HG03103 (cell line): Measurements from ENCODE around the gene SIRPG.
"Not testable (repeated sequence)": the region's sequence is repeated elsewhere in the genome, so short reads cannot be mapped to it uniquely, and the experiment has no call there.

Source experiments
- ATAC-seq: cut with Tn5 transposase; IDR thresholded peaks from one replicate; pipeline ENCODE4 v1.9.1; 2021; ENCODE audit warnings: low read depth; ENCODE audit not compliant: unreplicated experiment

The SIRPG gene

GRCh38 chr20:1672728-1673127, 15.1 kb upstream of the SIRPG start:
- ATAC-seq = no peak

- no peak for ATAC-seq
These were observed 14.5 kb upstream of the SIRPG start for GRCh38 chr20:1671891-1672669.

- no peak for ATAC-seq
These were observed 11.7 kb upstream of the SIRPG start for GRCh38 chr20:1669304-1669703.

DNA sequence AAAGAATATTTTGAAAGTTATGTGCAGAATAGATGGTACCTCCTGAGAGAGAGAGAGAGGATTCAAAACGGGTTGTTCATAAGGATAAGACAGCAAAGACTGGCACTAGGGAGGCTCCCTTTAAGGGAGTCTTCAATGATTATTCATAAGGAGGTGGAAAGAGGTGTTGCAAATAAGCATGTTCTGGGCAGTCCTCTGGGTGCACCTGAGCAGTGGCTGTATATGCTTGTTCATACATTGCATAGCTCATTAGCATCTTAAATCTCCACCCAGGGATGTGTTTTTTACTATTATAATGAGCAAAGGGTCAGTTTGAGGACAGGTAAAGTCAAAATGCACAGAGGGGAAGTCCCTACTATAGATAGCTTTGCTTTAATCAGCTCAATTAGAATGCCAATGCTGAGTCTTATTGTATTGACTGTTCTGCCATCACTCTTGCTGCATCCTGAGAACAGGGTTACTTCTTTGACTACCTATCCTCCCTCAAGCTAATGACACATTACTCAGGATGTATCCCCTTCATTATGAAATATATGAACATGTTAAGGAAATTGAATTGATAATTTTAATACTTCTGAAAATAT, 10.0 kb upstream of the SIRPG start:
- no peak for ATAC-seq

DNA sequence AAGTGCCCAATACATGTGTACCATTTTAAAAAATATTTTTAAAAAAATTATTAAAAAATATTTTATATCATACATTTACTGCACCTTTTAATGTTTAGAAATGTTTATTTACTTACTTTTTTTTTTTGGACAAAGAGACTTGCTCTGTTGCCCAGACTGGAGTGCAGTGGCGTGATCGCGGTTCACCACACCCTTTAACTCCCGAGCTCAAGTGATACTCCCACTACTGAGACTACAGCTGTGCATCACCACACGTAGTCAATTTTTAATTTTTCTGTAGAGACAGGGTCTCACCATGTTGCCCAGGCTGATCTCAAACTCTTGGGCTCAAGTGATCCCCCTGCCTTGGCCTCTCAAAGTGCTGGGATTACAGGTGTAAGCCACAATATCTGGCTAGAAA, 9.2 kb upstream of the SIRPG start:
- ATAC-seq = no peak

- no peak for ATAC-seq
These were observed 7.8 kb upstream of the SIRPG start for GRCh38 chr20:1665345-1665744.

DNA sequence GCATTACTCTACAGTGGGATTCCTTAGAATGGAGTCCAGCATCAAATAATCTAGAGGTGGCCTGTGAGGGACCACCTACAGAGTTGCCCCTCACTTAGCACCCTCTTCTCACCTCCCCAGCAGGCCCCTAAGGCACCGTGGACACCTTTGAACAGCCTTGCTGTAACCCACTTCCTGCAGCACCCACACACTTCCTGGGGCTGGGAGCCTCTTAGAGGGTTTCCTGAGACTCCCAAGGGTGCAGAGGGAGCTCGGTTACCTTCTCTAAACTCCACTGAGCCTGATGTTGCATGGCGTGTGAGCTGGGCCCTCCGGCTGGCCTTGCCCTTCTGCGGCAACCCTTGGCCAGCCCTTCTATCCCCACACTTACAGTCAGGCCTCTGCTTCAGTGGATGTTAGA, 7.3 kb upstream of the SIRPG start:
- no peak for ATAC-seq

- ATAC-seq = no peak
These were observed 6.3 kb upstream of the SIRPG start for GRCh38 chr20:1663917-1664316.

- ATAC-seq = no peak
These were observed 4.1 kb upstream of the SIRPG start for GRCh38 chr20:1661542-1662299.

DNA sequence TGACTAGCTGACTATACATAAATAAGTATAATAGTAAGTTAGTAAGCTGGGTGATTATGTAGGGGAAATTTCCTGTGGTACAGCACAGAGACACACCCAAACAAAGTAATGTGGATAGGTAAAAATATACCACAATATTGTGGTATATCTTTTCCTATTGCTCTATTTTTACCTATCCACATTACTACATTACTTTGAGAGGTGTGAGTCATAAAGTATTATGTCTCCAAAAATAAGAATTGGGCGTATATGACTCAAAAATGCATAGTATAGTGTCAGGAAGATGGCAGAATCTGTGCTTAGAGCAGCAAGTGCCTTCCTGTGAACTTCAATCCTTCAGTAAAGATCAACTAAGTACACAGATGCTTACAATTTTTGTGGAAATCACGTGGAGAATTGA, 2.7 kb upstream of the SIRPG start:
- no peak for ATAC-seq

DNA sequence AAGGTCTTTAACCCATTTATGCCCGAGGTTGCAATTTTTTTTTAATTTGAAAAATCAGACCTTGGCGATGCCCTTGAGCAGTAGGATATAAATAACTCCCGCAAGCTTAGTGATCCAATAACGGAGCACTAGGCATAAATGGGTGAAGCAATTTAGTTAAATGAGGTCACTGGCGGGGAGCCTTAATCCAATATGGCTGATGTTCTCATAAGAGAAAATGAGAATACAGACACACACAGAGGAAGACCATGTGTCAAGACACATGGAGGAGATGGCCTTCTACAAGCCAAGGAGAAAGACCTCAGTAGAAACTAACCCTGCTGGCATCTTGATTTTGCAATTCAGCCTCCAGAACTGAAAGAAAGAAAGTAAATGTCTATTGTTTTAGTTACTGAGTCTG, 735 bp downstream of the SIRPG start:
- ATAC-seq = no peak

- no peak for ATAC-seq
These were observed 2.6 kb downstream of the SIRPG start for GRCh38 chr20:1654996-1655395.

GRCh38 chr20:1652960-1653359, 4.6 kb downstream of the SIRPG start:
- ATAC-seq = no peak

- no peak for ATAC-seq
These were observed 5.5 kb downstream of the SIRPG start for GRCh38 chr20:1652104-1652503.

DNA sequence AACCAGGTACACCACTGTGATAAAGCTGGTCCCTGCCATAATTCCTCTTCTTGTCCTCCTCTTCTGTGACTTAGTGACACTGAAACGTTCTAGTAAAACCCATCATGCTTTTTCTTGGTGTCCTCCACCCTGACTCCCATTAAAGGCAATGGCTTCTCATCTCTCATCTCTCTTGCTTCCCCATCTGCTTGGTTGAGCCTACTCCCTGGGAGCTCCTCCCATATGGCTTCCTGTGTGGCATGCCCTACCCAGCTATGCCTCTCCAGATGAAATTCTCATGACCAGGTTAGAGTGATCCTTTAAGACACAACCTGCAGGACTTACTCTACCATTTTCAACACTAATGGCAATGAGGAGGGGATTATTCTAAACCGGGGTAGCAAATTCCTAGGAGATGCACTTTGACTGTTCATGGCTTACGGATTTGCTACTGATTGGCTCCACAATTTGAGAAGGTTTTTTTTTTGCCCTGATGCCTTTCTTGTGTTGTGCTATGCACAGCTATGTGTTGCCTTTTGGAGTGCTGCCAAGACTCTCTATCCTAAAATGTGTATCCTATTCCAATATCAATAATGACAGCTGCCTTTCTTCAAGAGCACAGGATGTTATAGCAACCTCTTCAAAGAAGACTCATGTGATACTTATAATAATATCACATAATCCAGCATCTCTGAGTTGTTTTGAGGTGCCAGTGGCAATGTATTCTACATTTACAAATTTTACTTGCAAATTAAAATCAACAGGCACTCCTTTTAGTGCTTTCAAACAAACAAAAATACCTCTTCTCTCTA, 6.1 kb downstream of the SIRPG start:
- no peak for ATAC-seq

DNA sequence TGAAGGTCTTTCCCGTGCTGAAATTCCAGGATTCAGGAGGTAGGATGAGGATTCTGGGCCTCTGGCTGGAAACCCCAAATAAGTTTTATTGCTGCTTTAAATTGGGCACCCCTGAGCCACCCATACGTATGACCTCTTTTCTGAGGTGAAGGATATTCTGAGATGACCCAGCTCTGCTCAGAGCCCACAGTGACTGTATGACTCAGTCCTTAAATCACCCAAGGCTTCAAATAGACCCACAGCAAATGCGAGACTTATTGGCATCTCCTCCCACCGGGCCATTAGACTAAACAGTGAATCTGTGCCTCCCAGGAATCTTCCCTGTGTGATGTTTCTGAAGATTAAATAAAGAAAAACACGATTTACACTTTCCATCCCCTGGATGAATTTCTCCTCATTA, 9.5 kb downstream of the SIRPG start:
- no peak for ATAC-seq

GRCh38 chr20:1646975-1647431, 10.6 kb downstream of the SIRPG start:
- ATAC-seq = no peak

DNA sequence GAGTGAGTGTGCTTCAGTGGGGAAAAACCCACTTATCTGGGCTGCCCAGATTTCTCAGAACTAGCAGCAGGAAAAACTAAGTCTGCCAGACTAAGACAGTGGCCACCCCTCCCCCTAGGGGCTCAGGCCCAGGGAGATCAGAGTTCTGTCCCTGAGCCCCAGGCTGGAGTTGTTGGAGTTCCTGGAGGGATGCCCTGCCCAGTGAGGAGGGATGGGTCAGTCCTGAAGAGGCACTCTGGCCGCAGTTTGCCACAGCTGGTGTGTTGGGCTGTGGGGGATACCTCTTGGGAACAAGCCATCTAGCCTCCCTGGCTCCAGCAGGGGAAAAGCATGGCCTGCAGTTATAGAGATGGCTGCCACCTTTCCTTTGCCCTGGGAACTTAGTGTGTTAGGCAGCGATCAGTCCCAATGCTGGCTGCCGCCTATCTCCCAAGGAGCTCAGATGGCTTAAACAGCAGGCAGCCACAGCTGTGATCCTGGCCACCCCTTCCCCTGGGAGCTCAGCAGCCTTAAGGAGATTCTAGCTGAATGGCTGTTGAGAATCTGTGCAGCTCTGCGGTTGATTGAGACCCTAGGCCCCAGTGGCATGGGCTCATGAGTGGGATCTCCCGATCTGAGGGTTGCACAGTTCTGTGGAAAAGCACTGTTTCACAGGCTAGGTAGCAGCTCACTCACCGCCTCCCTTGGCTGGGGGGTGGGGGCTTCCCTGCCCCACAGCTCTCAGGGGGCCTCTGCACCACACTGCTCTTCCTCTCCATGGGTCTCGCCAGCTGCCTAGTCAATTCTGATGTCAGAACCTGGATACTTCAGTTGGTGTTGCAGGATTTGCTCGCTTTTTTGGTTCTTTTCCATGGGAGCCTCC, 13.2 kb downstream of the SIRPG start:
- no peak for ATAC-seq

DNA sequence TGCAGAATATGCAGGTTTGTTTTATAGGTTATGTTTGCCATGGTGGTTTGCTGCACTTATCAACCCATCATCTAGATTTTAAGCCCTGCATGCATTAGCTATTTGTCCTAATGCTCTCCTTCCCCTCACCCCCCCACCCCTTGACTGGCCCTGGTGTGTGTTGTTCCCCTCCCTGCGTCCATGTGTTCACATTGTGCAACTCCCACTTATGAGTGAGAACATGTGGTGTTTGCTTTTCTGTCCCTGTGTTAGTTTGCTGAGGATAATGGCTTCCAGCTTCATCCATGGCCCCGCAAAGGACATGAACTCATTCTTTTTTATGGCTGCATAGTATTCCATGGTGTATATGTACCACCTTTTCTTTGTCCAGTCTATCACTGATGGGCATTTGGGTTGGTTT, 18.9 kb downstream of the SIRPG start:
- ATAC-seq = not testable (repeated sequence)

DNA sequence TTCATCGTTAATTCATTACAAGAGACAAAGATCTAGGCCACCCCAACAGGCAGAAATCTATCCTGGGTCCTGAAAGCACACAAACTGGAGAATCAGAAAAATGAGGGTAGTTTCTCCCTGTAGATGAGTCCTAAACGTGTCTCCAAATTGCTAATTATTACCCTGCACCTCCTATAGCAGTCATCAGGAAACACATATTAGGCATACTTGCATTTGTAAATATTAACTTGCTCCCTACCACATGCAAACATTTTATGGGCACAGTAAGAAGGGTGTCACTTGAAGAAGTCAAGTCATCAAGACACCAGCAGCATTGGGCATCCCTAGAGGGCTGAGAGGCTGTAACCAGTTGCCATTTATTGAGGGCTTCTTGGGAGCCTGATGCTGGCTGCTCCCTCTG, 19.8 kb downstream of the SIRPG start:
- no peak for ATAC-seq
